GM21526 (cell line): ENCODE results near the gene SMURF2.
"Not testable (repeated sequence)": the region's sequence is repeated elsewhere in the genome, so short reads cannot be mapped to it uniquely, and the experiment has no call there.

Experiments used
- ATAC-seq: cut with Tn5 transposase; IDR thresholded peaks from one replicate; pipeline ENCODE4 v1.9.1; 2021; ENCODE audit warnings: moderate library complexity; ENCODE audit not compliant: unreplicated experiment, low FRiP score

SMURF2 gene

DNA sequence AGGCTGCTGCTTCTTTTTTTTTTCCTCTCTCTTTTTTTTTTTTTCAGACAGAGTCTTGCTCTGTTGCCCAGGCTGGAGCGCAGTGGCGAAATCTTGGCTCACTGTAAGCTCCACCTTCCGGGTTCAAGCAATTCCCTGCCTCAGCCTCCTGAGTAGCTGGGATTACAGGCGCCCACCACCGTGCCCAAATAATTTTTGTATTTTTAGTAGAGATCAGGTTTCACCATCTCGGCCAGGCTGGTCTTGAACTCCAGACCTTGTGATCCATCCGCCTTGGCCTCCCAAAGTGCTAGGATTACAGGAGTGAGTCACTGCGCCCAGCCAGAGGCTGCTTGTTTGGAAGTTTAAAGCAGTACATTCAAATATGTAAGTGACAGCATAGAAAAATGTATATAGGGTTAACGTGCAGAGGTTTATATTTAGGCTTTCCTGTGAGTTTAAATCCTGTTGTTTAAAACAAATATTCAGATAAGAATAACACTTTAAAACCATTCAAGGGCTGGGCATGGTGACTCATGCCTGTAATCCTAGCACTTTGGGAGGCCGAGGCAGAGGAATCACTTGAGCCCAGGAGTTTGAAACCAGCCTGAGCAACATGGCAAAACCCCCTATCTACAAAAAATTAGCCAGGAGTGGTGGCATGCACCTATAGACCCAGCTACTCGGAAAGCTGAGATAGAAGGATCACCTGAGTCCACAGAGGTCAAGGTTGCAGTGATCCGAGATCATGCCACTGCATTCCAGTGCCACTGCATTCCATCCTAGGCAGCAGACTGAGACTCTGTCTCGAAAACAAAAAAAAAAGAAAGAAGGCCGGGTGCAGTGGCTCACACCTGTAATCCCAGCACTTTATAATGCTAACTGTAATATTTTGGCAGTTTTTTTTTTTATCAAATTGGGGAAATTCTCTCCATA is 6.0 kb upstream of the SMURF2 start:
- not testable (repeated sequence) for ATAC-seq

DNA sequence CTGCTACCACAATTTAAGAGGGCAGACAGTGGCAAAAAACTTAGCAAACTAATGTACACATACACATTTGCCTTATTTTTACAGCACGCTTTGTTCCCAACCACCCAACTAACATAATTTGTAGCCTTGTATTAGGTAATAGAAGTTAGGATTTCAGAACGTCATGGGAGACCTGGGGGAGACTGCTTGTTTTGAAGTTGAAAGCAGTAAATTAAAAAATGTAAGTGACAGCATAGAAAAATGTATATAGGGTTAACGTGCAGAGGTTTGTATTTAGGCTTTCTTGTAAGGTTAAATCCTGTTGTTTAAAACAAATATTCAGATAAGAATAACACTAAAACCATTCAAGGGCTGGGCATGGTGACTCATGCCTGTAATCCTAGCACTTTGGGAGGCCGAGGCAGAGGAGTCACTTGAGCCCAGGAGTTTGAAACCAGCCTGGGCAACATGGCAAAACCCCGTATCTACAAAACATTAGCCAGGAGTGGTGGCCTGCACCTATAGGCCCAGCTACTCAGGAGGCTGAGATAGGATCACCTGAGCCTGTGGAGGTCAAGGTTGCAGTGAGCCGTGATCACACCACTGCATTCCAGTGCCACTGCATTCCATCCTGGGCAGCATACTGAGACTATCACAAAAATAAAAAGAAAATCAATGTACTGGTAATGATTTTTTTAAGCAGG is 2.3 kb upstream of the SMURF2 start:
- not testable (repeated sequence) for ATAC-seq

DNA sequence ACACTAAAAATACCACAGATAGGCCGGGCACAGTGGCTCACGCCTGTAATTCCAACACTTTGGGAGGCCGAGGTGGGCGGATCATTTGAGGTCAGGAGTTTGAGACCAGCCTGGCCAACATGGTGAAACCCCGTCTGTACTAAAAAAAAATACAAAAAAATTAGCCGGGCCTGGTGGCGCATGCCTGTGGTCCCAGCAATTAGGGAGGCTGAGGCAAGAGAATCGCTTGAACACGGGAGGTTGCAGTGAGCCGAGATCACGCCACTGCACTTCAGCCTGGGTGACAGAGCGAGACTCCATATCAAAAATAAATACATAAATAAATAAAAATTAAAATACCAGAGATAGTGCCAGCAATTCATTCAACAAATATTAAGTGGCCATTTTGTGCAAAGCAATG is 1.7 kb upstream of the SMURF2 start:
- not testable (repeated sequence) for ATAC-seq

GRCh38 chr17:64662774-64663367 is 764 bp upstream of the SMURF2 start:
- no peak for ATAC-seq

GRCh38 chr17:64661726-64661975 is 456 bp downstream of the SMURF2 start:
- no peak for ATAC-seq

- ATAC-seq, result peak; percentile 8
Measured at GRCh38 chr17:64660978-64661725, 955 bp downstream of the SMURF2 start.

- ATAC-seq, result not testable (repeated sequence)
Measured at GRCh38 chr17:64660195-64660977, 1.7 kb downstream of the SMURF2 start.

- ATAC-seq, result no peak
Measured at GRCh38 chr17:64658931-64659330, 3.2 kb downstream of the SMURF2 start.

- ATAC-seq, result no peak
Measured at GRCh38 chr17:64657610-64658125, 4.4 kb downstream of the SMURF2 start.

DNA sequence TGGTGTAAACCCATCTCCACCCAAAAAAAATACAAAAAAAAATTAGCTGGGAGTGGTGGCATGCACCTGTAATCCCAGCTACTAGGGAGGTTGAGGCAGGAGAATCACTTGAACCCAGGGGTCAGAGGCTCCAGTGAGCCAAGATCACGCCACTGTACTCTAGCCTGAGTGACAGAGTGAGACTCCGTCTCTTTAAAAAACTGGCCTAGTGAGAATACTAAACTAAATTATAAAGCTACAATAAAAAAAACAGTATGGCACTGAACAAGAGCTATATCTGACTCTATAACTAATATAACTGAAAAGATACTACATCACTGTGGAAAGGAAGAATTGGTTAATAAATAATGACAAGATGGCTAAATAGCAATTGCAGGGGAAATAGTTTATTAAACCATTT is 6.4 kb downstream of the SMURF2 start:
- ATAC-seq, result no peak

GRCh38 chr17:64653985-64654355 is 8.1 kb downstream of the SMURF2 start:
- no peak for ATAC-seq

- no peak for ATAC-seq
Measured at GRCh38 chr17:64653325-64653984, 8.7 kb downstream of the SMURF2 start.

GRCh38 chr17:64651889-64652288 is 10.2 kb downstream of the SMURF2 start:
- no peak for ATAC-seq

- ATAC-seq, result no peak
Measured at GRCh38 chr17:64648234-64648633, 13.9 kb downstream of the SMURF2 start.

- ATAC-seq, result no peak
Measured at GRCh38 chr17:64647817-64648216, 14.3 kb downstream of the SMURF2 start.

DNA sequence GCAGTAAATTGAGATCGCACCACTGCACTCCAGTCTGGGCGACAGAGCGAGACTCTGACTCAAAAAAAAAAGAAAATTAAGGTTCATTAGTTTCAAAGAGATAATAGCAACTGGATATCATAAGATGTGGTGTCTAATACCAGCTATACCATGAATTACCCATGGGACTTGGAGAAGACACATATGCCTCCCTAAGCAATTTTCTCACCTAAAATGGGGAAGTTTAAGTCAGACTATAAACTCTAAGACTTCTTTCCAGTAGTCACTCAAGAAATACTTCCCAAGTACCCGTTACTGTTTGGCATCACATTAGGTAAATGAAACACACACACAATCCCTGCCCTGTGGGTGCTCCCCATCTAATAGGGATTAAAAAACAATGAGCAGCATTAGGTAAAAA is 22.6 kb downstream of the SMURF2 start:
- no peak for ATAC-seq

DNA sequence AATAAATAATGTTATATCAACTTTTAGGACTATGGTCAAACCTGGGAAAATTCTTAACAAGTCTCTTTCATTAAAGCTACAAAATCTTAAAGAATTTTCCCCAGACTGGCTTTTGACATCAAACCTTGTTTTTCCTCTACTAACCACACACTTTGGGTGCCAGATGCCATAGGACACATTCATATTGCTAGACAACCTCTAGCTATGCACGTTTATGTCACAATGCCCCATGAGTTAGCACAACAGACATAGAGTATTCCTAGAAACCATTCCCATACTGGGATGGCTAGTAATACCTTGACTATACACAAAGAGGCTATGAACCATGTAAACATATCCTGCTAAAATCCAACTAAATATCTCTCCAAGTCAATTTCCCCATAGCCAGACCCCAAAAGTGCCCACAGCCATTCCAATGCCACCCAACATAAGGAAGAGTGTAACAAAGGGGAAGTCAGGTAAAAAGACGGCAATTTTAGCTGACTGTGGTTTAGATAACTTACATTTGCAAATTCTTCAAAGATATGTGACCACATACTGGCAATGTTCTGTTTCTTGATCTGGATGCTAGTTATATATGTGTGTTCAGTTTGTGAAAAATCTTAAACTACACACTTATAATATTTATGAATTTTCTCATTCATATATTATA is 23.4 kb downstream of the SMURF2 start:
- no peak for ATAC-seq

DNA sequence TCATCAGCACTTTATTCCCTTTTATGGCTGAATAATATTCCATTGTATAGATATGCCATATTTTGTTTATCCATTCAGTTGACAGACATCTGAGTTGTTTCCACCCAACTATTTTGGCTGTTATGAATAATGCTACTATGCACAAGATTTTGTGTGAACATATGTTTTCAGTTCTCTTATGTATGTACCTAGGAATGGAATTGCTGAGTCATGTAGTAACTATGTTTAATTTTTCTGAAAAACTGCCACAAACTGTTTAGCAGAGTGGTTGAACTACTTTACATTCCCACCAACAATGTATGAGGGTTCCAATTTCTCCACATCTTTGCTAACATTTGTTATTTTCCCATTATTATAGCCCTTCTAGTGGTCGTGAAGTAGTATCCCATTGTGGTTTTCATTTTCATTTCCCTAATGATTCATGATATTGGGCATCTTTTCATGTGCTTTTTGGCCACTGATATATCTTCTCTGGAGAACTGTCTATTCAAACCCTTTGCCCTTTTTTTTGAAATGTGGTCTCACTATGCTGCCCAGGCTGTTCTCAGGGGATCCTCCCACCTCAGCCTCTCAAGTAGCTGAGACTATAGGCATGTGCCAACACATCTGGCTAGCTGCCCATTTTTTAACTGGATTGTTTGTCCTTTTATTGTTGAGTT is 26.3 kb downstream of the SMURF2 start:
- ATAC-seq, result peak; percentile 71

DNA sequence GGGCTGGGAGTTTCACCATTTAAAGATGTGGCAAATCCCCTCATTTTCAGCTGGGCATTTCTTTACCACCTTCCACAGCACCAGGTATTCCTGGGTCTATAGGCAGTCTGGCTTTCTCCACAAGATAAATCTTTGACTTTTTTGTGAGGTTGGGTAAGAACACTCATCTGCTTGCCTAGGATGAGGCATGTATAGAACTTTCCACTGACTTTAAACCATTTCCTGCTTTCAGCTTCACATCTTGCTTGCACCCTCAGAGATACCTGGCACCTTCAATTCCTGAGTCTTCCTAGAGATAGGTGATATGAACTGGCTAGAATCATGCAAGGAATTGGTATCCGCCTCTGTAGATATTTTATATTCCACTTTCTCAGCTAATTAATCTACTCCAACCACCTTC is 27.9 kb downstream of the SMURF2 start:
- no peak for ATAC-seq
